GM19455 (cell line): ENCODE measurements around the gene ROGDI.
"Not testable (repeated sequence)": the region's sequence is repeated elsewhere in the genome, so short reads cannot be mapped to it uniquely, and the experiment has no call there.

Experiments used
- ATAC-seq: cut with Tn5 transposase; IDR thresholded peaks from one replicate; pipeline ENCODE4 v1.9.1; 2021; ENCODE audit not compliant: unreplicated experiment

The ROGDI gene

GRCh38 chr16:4795181-4795827 is 7.1 kb downstream of the ROGDI start, which contains the start of gene SMIM22:
Gene SMIM22, plus strand, starts transcription at chr16:4795369. Its CDS starts 366 bp downstream, at chr16:4795735.
- ATAC-seq = no peak

GRCh38 chr16:4792951-4793513 is 9.4 kb downstream of the ROGDI start:
- ATAC-seq = no peak

- ATAC-seq = no peak
These were observed 11.6 kb downstream of the ROGDI start for GRCh38 chr16:4790871-4791270.

GRCh38 chr16:4790261-4790660 is 12.2 kb downstream of the ROGDI start:
- no peak for ATAC-seq

GRCh38 chr16:4788910-4789309 is 13.5 kb downstream of the ROGDI start:
- ATAC-seq = no peak

- no peak for ATAC-seq
These were observed 13.9 kb downstream of the ROGDI start for GRCh38 chr16:4788489-4788889.

GRCh38 chr16:4787627-4788482 is 14.6 kb downstream of the ROGDI start, which contains the start of gene SEPTIN12:
Gene SEPTIN12, minus strand, starts transcription at chr16:4788345. Its CDS starts 700 bp downstream, at chr16:4787645.
- ATAC-seq = no peak

GRCh38 chr16:4787068-4787467 is 15.4 kb downstream of the ROGDI start:
- no peak for ATAC-seq

- ATAC-seq = no peak
These were observed 16.5 kb downstream of the ROGDI start for GRCh38 chr16:4785758-4786433.

- ATAC-seq = not testable (repeated sequence)
These were observed 17.9 kb downstream of the ROGDI start for GRCh38 chr16:4784444-4784987.

GRCh38 chr16:4783951-4784336 is 18.5 kb downstream of the ROGDI start:
- ATAC-seq = no peak

GRCh38 chr16:4783251-4783950 is 19.0 kb downstream of the ROGDI start:
- no peak for ATAC-seq

GRCh38 chr16:4780235-4780634 is 22.2 kb downstream of the ROGDI start:
- no peak for ATAC-seq

GRCh38 chr16:4778050-4778392 is 24.4 kb downstream of the ROGDI start:
- no peak for ATAC-seq

GRCh38 chr16:4777339-4778049 is 24.9 kb downstream of the ROGDI start:
- no peak for ATAC-seq

GRCh38 chr16:4776141-4776705 is 26.2 kb downstream of the ROGDI start:
- ATAC-seq = no peak

- ATAC-seq = no peak
These were observed 27.4 kb downstream of the ROGDI start for GRCh38 chr16:4775005-4775404.

GRCh38 chr16:4772351-4772750 is 30.1 kb downstream of the ROGDI start:
- ATAC-seq = no peak

- no peak for ATAC-seq
These were observed 30.8 kb downstream of the ROGDI start for GRCh38 chr16:4771646-4772045.

- no peak for ATAC-seq
These were observed 33.2 kb downstream of the ROGDI start for GRCh38 chr16:4769306-4769638.
